HG02884 (cell line): ENCODE measurements around the gene ST8SIA6.

ENCODE experiments used
- ATAC-seq: cut with Tn5 transposase; IDR thresholded peaks from one replicate; pipeline ENCODE4 v1.9.1; 2021; ENCODE audit warnings: mild to moderate bottlenecking, moderate library complexity; ENCODE audit not compliant: unreplicated experiment

The ST8SIA6 gene

GRCh38 chr10:17273403-17273802 lies 181.0 kb downstream of the ST8SIA6 start:
- ATAC-seq: no peak

GRCh38 chr10:17272648-17273047 lies 181.7 kb downstream of the ST8SIA6 start:
- ATAC-seq: no peak
